ENCODE data around the gene RETREG2. TPM values are rescaled to one million over a fixed set of nuclear protein-coding genes. Genes with fewer than 3 reads are reported as not detected.
A peak's percentile ranks its signal among the peaks of the same experiment; 100 is the strongest.

The RETREG2 gene
- total and polyA plus RNA-seq, 2 of the 4 experiments (the other 2 are of a cell fraction) = 45.2 to 51.1 TPM

DNA sequence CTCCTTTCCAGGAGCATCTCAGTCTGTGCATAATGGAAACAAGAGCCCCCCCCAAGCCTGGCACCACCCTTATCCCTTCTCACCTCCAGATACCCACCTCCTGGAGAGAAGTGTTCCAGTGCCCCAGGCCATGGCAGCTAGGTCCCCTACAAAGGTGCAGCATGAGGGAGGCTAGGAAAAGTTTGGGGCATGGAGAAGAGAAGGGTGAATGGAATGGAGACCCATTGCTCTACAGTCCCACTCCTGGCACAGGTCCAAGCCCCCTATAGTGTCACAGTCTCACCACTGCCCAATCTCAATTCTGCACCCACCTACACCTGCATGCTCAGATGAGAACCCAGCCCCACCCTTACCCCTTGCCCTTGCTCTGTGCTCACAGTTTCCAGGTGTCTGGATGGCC, 9.1 kb upstream of the RETREG2 start:
- no peak overlapping the region for H3K27ac ChIP-seq (ENCODE audit: insufficient read depth, low read length)
- no peak overlapping the region for H4K5ac ChIP-seq (ENCODE audit: low read depth, low read length)
- ATAC-seq (ENCODE audit: low read depth) (no peak), DNase-seq (no peak)
- no peak overlapping the region for H2AK5ac ChIP-seq (ENCODE audit: low read depth, low read length)
- no peak overlapping the region for H3K14ac ChIP-seq (replicated peaks; ENCODE audit: low read depth, low read length)
- no peak overlapping the region for H3K4me2 ChIP-seq (ENCODE audit: low read depth, low read length)
- H3K9me1 ChIP-seq (ENCODE audit: insufficient read depth, low read length) = 0 out of 2 replicates have a peak, but pooled peaks cover 4% of the 10 kb centered on the region
- ChIA-PET POLR2A (ENCODE audit: unreplicated experiment) (no interaction called here), CTCF (no interaction called here)
- dilution Hi-C loops (cut with HindIII; ENCODE audit: low sequenced_read_pairs, unreplicated experiment) (no loop called here), in situ Hi-C loops (cut with MboI; ENCODE audit: low sequenced_read_pairs) (no loop called here), intact Hi-C loops (cut with micrococcal nuclease) (no loop called here)
- H2BK20ac ChIP-seq (ENCODE audit: low read depth, low read length) = no peak overlapping the region
- no peak overlapping the region for H3K4ac ChIP-seq (ENCODE audit: low read depth, low read length)
- no peak overlapping the region for H3K18ac ChIP-seq (ENCODE audit: low read depth, low read length)
- no peak overlapping the region for H2BK5ac ChIP-seq (ENCODE audit: low read depth, low read length, poor library complexity, severe bottlenecking)
- no peak overlapping the region for H3K9ac ChIP-seq (ENCODE audit: low read depth, low read length)
- 0 out of 4 replicates have a peak, but pooled peaks cover 0 to 1% of the 10 kb centered on the region in 2 experiments for H3K79me1 ChIP-seq (ENCODE audit: low read depth in 1 of 2, low read length in 2 of 2)
- H3K56ac ChIP-seq (ENCODE audit: extremely low read depth, insufficient read depth, low read length) = no peak overlapping the region
- peaks cover 3% of the 10 kb centered on the region; the same call in 1 of the 2 replicates for H3K4me1 ChIP-seq (ENCODE audit: control insufficient read depth, insufficient read depth, low read length)
- H2AFZ ChIP-seq (replicated peaks; ENCODE audit: low read length, poor library complexity) = no peak overlapping the region
- H4K8ac ChIP-seq (ENCODE audit: low read depth in 2 of 2, low read length in 2 of 2) = no peak overlapping the region
- no peak overlapping the region for H2BK120ac ChIP-seq (ENCODE audit: low read depth, low read length)
- H3K9me3 ChIP-seq (ENCODE audit: control insufficient read depth, insufficient read depth, low read length) = no peaks in the 10 kb centered on the region
- BruUV-seq (replicated peaks) = no TSS peak
- H2BK15ac ChIP-seq (ENCODE audit: low read depth, low read length) = no peak overlapping the region
- H3K27me3 ChIP-seq (ENCODE audit: control insufficient read depth, insufficient read depth, low read length) = no peaks in the 10 kb centered on the region
- H3K4me3 ChIP-seq (ENCODE audit: insufficient read depth, low read depth, low read length) = no peak overlapping the region
- TF ChIP-seq CHD1 (IDR thresholded peaks at IDR 0.05; ENCODE audit: low read depth, low read length) (no peak), RFX5 (IDR thresholded peaks at IDR 0.05; ENCODE audit: low read depth, low read length) (no peak), NFE2L2 (IDR thresholded peaks at IDR 0.05; ENCODE audit: low read depth, low read length) (no peak), CEBPB (IDR thresholded peaks at IDR 0.05; ENCODE audit: low read depth, low read length) (no peak), FOS (IDR thresholded peaks at IDR 0.05; ENCODE audit: low read depth, low read length) (no peak), SMC3 (IDR thresholded peaks at IDR 0.05; ENCODE audit: low read depth, low read length) (no peak), POLR2A (IDR thresholded peaks at IDR 0.05; ENCODE audit: low read depth, low read length) (no peak), MAZ (IDR thresholded peaks at IDR 0.05; ENCODE audit: borderline replicate concordance, low read depth, low read length) (no peak), MXI1 (IDR thresholded peaks at IDR 0.05; ENCODE audit: borderline replicate concordance, low read depth, low read length) (no peak), BHLHE40 (IDR thresholded peaks at IDR 0.05; ENCODE audit: low read depth, low read length) (no peak), MAFK (IDR thresholded peaks at IDR 0.05; ENCODE audit: low read depth, low read length) (no peak), RCOR1 (IDR thresholded peaks at IDR 0.05; ENCODE audit: insufficient replicate concordance, low read length) (no peak)
- TF ChIP-seq, protein P1, sequence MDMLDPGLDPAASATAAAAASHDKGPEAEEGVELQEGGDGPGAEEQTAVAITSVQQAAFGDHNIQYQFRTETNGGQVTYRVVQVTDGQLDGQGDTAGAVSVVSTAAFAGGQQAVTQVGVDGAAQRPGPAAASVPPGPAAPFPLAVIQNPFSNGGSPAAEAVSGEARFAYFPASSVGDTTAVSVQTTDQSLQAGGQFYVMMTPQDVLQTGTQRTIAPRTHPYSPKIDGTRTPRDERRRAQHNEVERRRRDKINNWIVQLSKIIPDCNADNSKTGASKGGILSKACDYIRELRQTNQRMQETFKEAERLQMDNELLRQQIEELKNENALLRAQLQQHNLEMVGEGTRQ (IDR thresholded peaks at IDR 0.05; ENCODE audit: low read depth, low read length) = no peak
- TF ChIP-seq, protein P2, sequence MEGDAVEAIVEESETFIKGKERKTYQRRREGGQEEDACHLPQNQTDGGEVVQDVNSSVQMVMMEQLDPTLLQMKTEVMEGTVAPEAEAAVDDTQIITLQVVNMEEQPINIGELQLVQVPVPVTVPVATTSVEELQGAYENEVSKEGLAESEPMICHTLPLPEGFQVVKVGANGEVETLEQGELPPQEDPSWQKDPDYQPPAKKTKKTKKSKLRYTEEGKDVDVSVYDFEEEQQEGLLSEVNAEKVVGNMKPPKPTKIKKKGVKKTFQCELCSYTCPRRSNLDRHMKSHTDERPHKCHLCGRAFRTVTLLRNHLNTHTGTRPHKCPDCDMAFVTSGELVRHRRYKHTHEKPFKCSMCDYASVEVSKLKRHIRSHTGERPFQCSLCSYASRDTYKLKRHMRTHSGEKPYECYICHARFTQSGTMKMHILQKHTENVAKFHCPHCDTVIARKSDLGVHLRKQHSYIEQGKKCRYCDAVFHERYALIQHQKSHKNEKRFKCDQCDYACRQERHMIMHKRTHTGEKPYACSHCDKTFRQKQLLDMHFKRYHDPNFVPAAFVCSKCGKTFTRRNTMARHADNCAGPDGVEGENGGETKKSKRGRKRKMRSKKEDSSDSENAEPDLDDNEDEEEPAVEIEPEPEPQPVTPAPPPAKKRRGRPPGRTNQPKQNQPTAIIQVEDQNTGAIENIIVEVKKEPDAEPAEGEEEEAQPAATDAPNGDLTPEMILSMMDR (conservative IDR thresholded peaks at IDR 0.05; ENCODE audit: low read depth, low read length) = no peak
- TF ChIP-seq, protein P3, sequence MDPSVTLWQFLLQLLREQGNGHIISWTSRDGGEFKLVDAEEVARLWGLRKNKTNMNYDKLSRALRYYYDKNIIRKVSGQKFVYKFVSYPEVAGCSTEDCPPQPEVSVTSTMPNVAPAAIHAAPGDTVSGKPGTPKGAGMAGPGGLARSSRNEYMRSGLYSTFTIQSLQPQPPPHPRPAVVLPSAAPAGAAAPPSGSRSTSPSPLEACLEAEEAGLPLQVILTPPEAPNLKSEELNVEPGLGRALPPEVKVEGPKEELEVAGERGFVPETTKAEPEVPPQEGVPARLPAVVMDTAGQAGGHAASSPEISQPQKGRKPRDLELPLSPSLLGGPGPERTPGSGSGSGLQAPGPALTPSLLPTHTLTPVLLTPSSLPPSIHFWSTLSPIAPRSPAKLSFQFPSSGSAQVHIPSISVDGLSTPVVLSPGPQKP (IDR thresholded peaks at IDR 0.05; ENCODE audit: borderline replicate concordance, low read depth, low read length) = no peak
- peaks cover 11% of the 10 kb centered on the region for H3K36me3 ChIP-seq (ENCODE audit: control insufficient read depth, insufficient read depth, low read length)
- H4K91ac ChIP-seq (ENCODE audit: insufficient read depth, low read depth, low read length) = no peak overlapping the region
- peaks cover 7% of the 10 kb centered on the region; the same call in 1 of the 2 replicates for H4K20me1 ChIP-seq (ENCODE audit: insufficient read depth, low read length)
- no peak overlapping the region for H3K23ac ChIP-seq (ENCODE audit: low read depth, low read length)
- peak overlapping the region; percentile 55 for H2AK9ac ChIP-seq (replicated peaks; ENCODE audit: low read depth, low read length, poor library complexity)

Data from IMR-90 (cell line).